ENCODE measurements around the gene MKLN1.

GRCh38 chr7:131543298-131543697 is 215.6 kb downstream of the MKLN1 start:
- TF ChIP-seq CTCF (conservative IDR thresholded peaks at IDR 0.05; ENCODE audit: low read depth, low read length), result no peak
- TF ChIP-seq EZH2 (IDR thresholded peaks at IDR 0.05; ENCODE audit: borderline replicate concordance, low read depth, low read length, poor library complexity, severe bottlenecking), result no peak
